Lower lobe of right lung (tissue), 2 donors: ENCODE measurements around the gene FEZ2. TPM values are rescaled to one million over a fixed set of nuclear protein-coding genes. Genes with fewer than 3 reads are reported as not detected.
A peak's percentile ranks its signal among the peaks of the same experiment; 100 is the strongest.

ENCODE experiments used
- ATAC-seq, 2 donors: fragments of 200-7000 bp; cut with Tn5 transposase; one replicate each; pipeline ENCODE4 v1.9.1; 2020 to 2022; ENCODE audit warnings: mild to moderate bottlenecking in 2 of 2, moderate library complexity in 2 of 2
- DNase-seq: peaks from one replicate; pipeline ENCODE4 v3.0.0-alpha.2; 2020
- H3K27ac ChIP-seq: fragments of 200-600 bp; one replicate; pipeline ENCODE4 v1.8.0; 2022
- H3K27me3 ChIP-seq: fragments of 200-600 bp; one replicate; pipeline ENCODE4 v1.8.0; 2022; ENCODE audit warnings: low read depth
- H3K36me3 ChIP-seq: fragments of 200-600 bp; one replicate; pipeline ENCODE4 v1.8.0; 2022; ENCODE audit warnings: mild to moderate bottlenecking
- H3K4me1 ChIP-seq: fragments of 200-600 bp; one replicate; pipeline ENCODE4 v1.8.0; 2022
- H3K4me3 ChIP-seq: fragments of 200-600 bp; one replicate; pipeline ENCODE4 v1.8.0; 2022; ENCODE audit warnings: mild to moderate bottlenecking
- H3K9me3 ChIP-seq: fragments of 200-600 bp; one replicate; pipeline ENCODE4 v1.8.0; 2022
- CTCF ChIP-seq: fragments of 200-600 bp; IDR thresholded peaks from one replicate; pipeline ENCODE4 v1.8.0; 2022; ENCODE audit warnings: antibody characterized with exemption, mild to moderate bottlenecking
- intact Hi-C: fragments of 100-400 bp; cut with DNase I; formaldehyde crosslinking; loops from one replicate; pipeline ENCODE4 v1.11.0; 2022
- total RNA-seq: library from RNA; stranded (reverse); fragmentation: NEBNext Ultra II Directional; extraction: Animal tissue kit (Norgen Biotek cat#: 25700); gene quantifications from one replicate; pipeline ENCODE4 v1.2.1, GENCODE V29; 2021
- donor health status: DM: no; HTN: yes; CAD: no; lungs with severe emphysema.

The FEZ2 gene
- total RNA-seq, 1 donor from 2014 or later = 44.0 TPM

GRCh38 chr2:36567711-36568408, 30.1 kb downstream of the FEZ2 start:
- Histone ChIP-seq H3K27ac (peak overlapping the region; percentile 7), H3K4me3 (no peak overlapping the region), H3K4me1 (peaks cover 13% of the 10 kb centered on the region), H3K36me3 (peaks cover 13% of the 10 kb centered on the region), H3K27me3 (no peaks in the 10 kb centered on the region), H3K9me3 (no peaks in the 10 kb centered on the region)
- intact Hi-C loops = no loop called here
- TF ChIP-seq CTCF = no peak
- ATAC-seq (no peak), DNase-seq (no peak)

- Histone ChIP-seq H3K4me1 (peaks cover 23% of the 10 kb centered on the region), H3K4me3 (no peak overlapping the region)
- intact Hi-C loops = no loop called here
Measured at GRCh38 chr2:36566887-36567286, 31.1 kb downstream of the FEZ2 start.

GRCh38 chr2:36565712-36566111, 32.3 kb downstream of the FEZ2 start:
- H3K4me1 ChIP-seq = peaks cover 33% of the 10 kb centered on the region
- H3K9me3 ChIP-seq = no peaks in the 10 kb centered on the region
- H3K36me3 ChIP-seq = peaks cover 5% of the 10 kb centered on the region
- no peaks in the 10 kb centered on the region for H3K27me3 ChIP-seq
- ATAC-seq (no peak), DNase-seq (no peak)
- H3K4me3 ChIP-seq = no peak overlapping the region
- intact Hi-C loops = no loop called here
- no peak for TF ChIP-seq CTCF
- H3K27ac ChIP-seq = no peak overlapping the region

More at GRCh38 chr2:36566887-36567286, 31.1 kb downstream of the FEZ2 start:
- no peak for DNase-seq
- Histone ChIP-seq H3K9me3 (no peaks in the 10 kb centered on the region), H3K36me3 (peaks cover 13% of the 10 kb centered on the region), H3K27me3 (no peaks in the 10 kb centered on the region), H3K27ac (no peak overlapping the region)
- no peak for ATAC-seq
- no peak for TF ChIP-seq CTCF

GRCh38 chr2:36564377-36564930, 33.5 kb downstream of the FEZ2 start:
- DNase-seq (no peak), ATAC-seq (no peak)
- intact Hi-C loops = no loop called here
- TF ChIP-seq CTCF = no peak
- Histone ChIP-seq H3K9me3 (no peaks in the 10 kb centered on the region), H3K4me1 (peaks cover 37% of the 10 kb centered on the region), H3K4me3 (no peak overlapping the region), H3K27ac (no peak overlapping the region), H3K27me3 (no peaks in the 10 kb centered on the region), H3K36me3 (peaks cover 9% of the 10 kb centered on the region)

- no peak for DNase-seq
Measured at GRCh38 chr2:36562973-36563532, 34.9 kb downstream of the FEZ2 start.

More at GRCh38 chr2:36562973-36563532, 34.9 kb downstream of the FEZ2 start:
- TF ChIP-seq CTCF = no peak
- H3K27ac ChIP-seq = peak overlapping the region; percentile 18
- no peaks in the 10 kb centered on the region for H3K9me3 ChIP-seq
- intact Hi-C loops = no loop called here
- no peak for ATAC-seq
- H3K36me3 ChIP-seq = peaks cover 14% of the 10 kb centered on the region
- H3K4me1 ChIP-seq = peaks cover 37% of the 10 kb centered on the region
- no peak overlapping the region for H3K4me3 ChIP-seq
- H3K27me3 ChIP-seq = no peaks in the 10 kb centered on the region
